HepG2 (cell line): ENCODE data around the gene ATP13A2. TPM values are rescaled to one million over a fixed set of nuclear protein-coding genes. Genes with fewer than 3 reads are reported as not detected.

ENCODE experiments used
- ARID5B ChIP-seq: IDR thresholded peaks from 2 replicates; pipeline ENCODE4 v1.4.0; 2020; ENCODE audit warnings: mild to moderate bottlenecking, missing genetic modification reagents
- ATM ChIP-seq: fragments of 450-650 bp; IDR thresholded peaks from 2 replicates; pipeline ENCODE4 v1.7.1; 2017; ENCODE audit warnings: mild to moderate bottlenecking, borderline replicate concordance
- BCLAF1 ChIP-seq: fragments of 450-650 bp; IDR thresholded peaks from 2 replicates; pipeline ENCODE4 v1.6.1; 2017; ENCODE audit warnings: mild to moderate bottlenecking
- FOXJ3 ChIP-seq: sonication (generic); formaldehyde crosslinking; IDR thresholded peaks from 2 replicates; pipeline ENCODE4 v1.4.0; 2020; ENCODE audit warnings: missing genetic modification reagents, mild to moderate bottlenecking, borderline replicate concordance
- HOXA3 ChIP-seq: sonication (generic); formaldehyde crosslinking; IDR thresholded peaks from 2 replicates; pipeline ENCODE4 v1.5.0; 2020; ENCODE audit warnings: missing genetic modification reagents
- KAT7 ChIP-seq: IDR thresholded peaks from 2 replicates; pipeline ENCODE4 v1.6.1; 2018; ENCODE audit warnings: borderline replicate concordance, missing compliant biosample characterization
- MZF1 ChIP-seq: sonication (generic); formaldehyde crosslinking; IDR thresholded peaks from 2 replicates; pipeline ENCODE4 v1.8.1; 2023; ENCODE audit warnings: mild to moderate bottlenecking, missing genetic modification reagents, borderline replicate concordance
- PAX8 ChIP-seq: sonication (generic); formaldehyde crosslinking; IDR thresholded peaks from 2 replicates; pipeline ENCODE4 v1.8.0; 2022; ENCODE audit warnings: mild to moderate bottlenecking, missing genetic modification reagents, borderline replicate concordance
- POLR2AphosphoS5 ChIP-seq: IDR thresholded peaks from 2 replicates; pipeline ENCODE4 v1.6.1; 2012; ENCODE audit warnings: low read depth, low read length
- SYNCRIP ChIP-seq: fragments of 200-400 bp; formaldehyde crosslinking; IDR thresholded peaks from 2 replicates; pipeline ENCODE4 v1.6.1; 2018; ENCODE audit warnings: mild to moderate bottlenecking, low read depth, low read length; ENCODE audit not compliant: insufficient read depth
- TBP ChIP-seq: sonication (generic); formaldehyde crosslinking; IDR thresholded peaks from 2 replicates; pipeline ENCODE4 v1.5.0; 2020; ENCODE audit warnings: missing genetic modification reagents
- TRIM24 ChIP-seq: sonication (generic); formaldehyde crosslinking; IDR thresholded peaks from 2 replicates; pipeline ENCODE4 v1.8.0; 2022; ENCODE audit warnings: mild to moderate bottlenecking, missing genetic modification reagents
- ZBTB1 ChIP-seq: sonication (generic); formaldehyde crosslinking; IDR thresholded peaks from 2 replicates; pipeline ENCODE4 v1.4.0; 2020; ENCODE audit warnings: missing genetic modification reagents, borderline replicate concordance
- ZFP37 ChIP-seq: sonication (generic); formaldehyde crosslinking; IDR thresholded peaks from 2 replicates; pipeline ENCODE4 v1.4.0; 2020; ENCODE audit warnings: missing genetic modification reagents, borderline replicate concordance
- ZNF101 ChIP-seq: sonication (generic); formaldehyde crosslinking; IDR thresholded peaks from 2 replicates; pipeline ENCODE4 v1.4.0; 2020; ENCODE audit warnings: mild to moderate bottlenecking, low read depth, missing genetic modification reagents, borderline replicate concordance
- ZNF317 ChIP-seq: sonication (generic); formaldehyde crosslinking; IDR thresholded peaks from 2 replicates; pipeline ENCODE4 v1.5.0; 2020; ENCODE audit warnings: mild to moderate bottlenecking, missing genetic modification reagents
- ZNF513 ChIP-seq: sonication (generic); formaldehyde crosslinking; conservative IDR thresholded peaks from 2 replicates; pipeline ENCODE4 v1.5.0; 2020; ENCODE audit warnings: missing genetic modification reagents
- ZNF597 ChIP-seq: sonication (generic); formaldehyde crosslinking; IDR thresholded peaks from 2 replicates; pipeline ENCODE4 v1.5.0; 2020; ENCODE audit warnings: missing genetic modification reagents
- ZNF782 ChIP-seq: sonication (generic); formaldehyde crosslinking; IDR thresholded peaks from 2 replicates; pipeline ENCODE4 v1.4.0; 2020; ENCODE audit warnings: missing genetic modification reagents, mild to moderate bottlenecking, borderline replicate concordance
- polyA plus RNA-seq, 8 experiments: library from polyadenylated mRNA; depleted of rRNA in 3 of 8; stranded (reverse) in 7 of 8; unstranded in 1 of 8; fragments of >200 nt; fragmentation: Illumina TruSeq in 4 of 8; extraction: Trizol in 4 of 8; gene quantifications; 2 replicates each; pipeline versions ENCODE4 v1.2.1 to v1.2.3, GENCODE V29; 2011 to 2016; ENCODE audit warnings: low read depth in 4 of 8, missing spikeins in 1 of 8, mixed read lengths in 1 of 8; ENCODE audit not compliant: insufficient read depth in 1 of 8
- total RNA-seq, 5 experiments: library from RNA; depleted of rRNA; stranded (reverse); fragments of >200 nt; fragmentation: Illumina TruSeq; extraction: Trizol; gene quantifications; 2 replicates each; pipeline ENCODE4 v1.2.3, GENCODE V29; 2016; ENCODE audit warnings: low read depth in 1 of 5

ATP13A2 gene
- total and polyA plus RNA-seq, 2 of the 13 experiments (the other 11 are each of a cell fraction or from before 2014, with no cell fraction given), result 13.2 to 16.2 TPM

- TF ChIP-seq ARID5B (CRISPR knock-in tag) (peak; percentile 38; the same call in 1 of the 2 replicates), ZFP37 (no peak), ZNF597 (CRISPR knock-in tag) (no peak), ZNF101 (CRISPR knock-in tag) (no peak), ZNF513 (CRISPR knock-in tag) (no peak), ATM (no peak), ZNF317 (no peak), TBP (CRISPR knock-in tag) (0 out of 2 replicates have a peak, but pooled peaks have one; percentile 36), MZF1 (CRISPR knock-in tag) (no peak), PAX8 (CRISPR knock-in tag) (no peak), FOXJ3 (CRISPR knock-in tag) (no peak), KAT7 (CRISPR knock-in tag) (no peak), BCLAF1 (no peak), SYNCRIP (no peak), POLR2AphosphoS5 (peak; percentile 78), HOXA3 (CRISPR knock-in tag) (peak; percentile 94), TRIM24 (CRISPR knock-in tag) (no peak), ZBTB1 (CRISPR knock-in tag) (no peak), ZNF782 (CRISPR knock-in tag) (no peak)
Measured at GRCh38 chr1:17053685-17054410, 42.1 kb upstream of the ATP13A2 start, which contains the start of gene SDHB (continued).
